Uterus (tissue), 4 donors: ENCODE measurements around the gene STK33. TPM values are rescaled to one million over a fixed set of nuclear protein-coding genes. Genes with fewer than 3 reads are reported as not detected.

ENCODE experiments used
- DNase-seq, 2 donors: peaks; one replicate each; pipeline ENCODE4 v3.0.0-alpha.2; 2019 to 2020
- H3K27ac ChIP-seq, 2 donors: fragments of 200-600 bp; sonication (generic); 1 replicate in 1 of 2; 2 replicates in 1 of 2; pipeline ENCODE4 v1.5.1; 2016 to 2018
- H3K27me3 ChIP-seq, 2 donors: fragments of 200-600 bp; sonication (generic); one replicate each; pipeline ENCODE4 v1.5.1; 2018 to 2019; ENCODE audit warnings: control low read depth in 1 of 2
- H3K36me3 ChIP-seq, 2 donors: fragments of 200-600 bp; sonication (generic); one replicate each; pipeline ENCODE4 v1.5.1; 2019; ENCODE audit warnings: control low read depth in 1 of 2
- H3K4me1 ChIP-seq, 2 donors: fragments of 200-600 bp; sonication (generic); one replicate each; pipeline ENCODE4 v1.5.1; 2018 to 2019; ENCODE audit warnings: control low read depth in 1 of 2
- H3K4me3 ChIP-seq, 2 donors: fragments of 200-600 bp; sonication (generic); 1 replicate in 1 of 2; 2 replicates in 1 of 2; pipeline ENCODE4 v1.5.1; 2018 to 2019; ENCODE audit warnings: mild to moderate bottlenecking in 1 of 2
- H3K9me3 ChIP-seq, 2 donors: fragments of 200-600 bp; sonication (generic); one replicate each; pipeline ENCODE4 v1.5.1; 2019; ENCODE audit warnings: control low read depth in 1 of 2
- POLR2A ChIP-seq, 2 donors: fragments of 450-650 bp; IDR thresholded peaks; one replicate each; pipeline ENCODE4 v1.6.1; 2016; ENCODE audit warnings: antibody characterized with exemption in 2 of 2, mild to moderate bottlenecking in 1 of 2, moderate library complexity in 1 of 2
- intact Hi-C: fragments of 100-400 bp; cut with DNase I; formaldehyde crosslinking; loops from one replicate; pipeline ENCODE4 v1.15.1; 2023; ENCODE audit warnings: low total_unique reads
- total RNA-seq, 4 donors: library from RNA; depleted of rRNA in 3 of 4; stranded (reverse); fragments of >200 nt in 3 of 4; gene quantifications; one replicate each; pipeline versions ENCODE4 v1.1.0 to v1.2.4, GENCODE V29; 2014 to 2023
- TF ChIP-seq, protein P1 (sequence below), 4 experiments: fragments of 200-600 bp in 2 of 4; fragments of 450-650 bp in 2 of 4; sonication (generic) in 2 of 4; IDR thresholded peaks; one replicate each; pipeline ENCODE4 v1.5.1; 2016 to 2019; ENCODE audit warnings: antibody characterized with exemption in 4 of 4, mild to moderate bottlenecking in 2 of 4, moderate library complexity in 1 of 4
- donor health status: DM: yes; HTN: yes; CAD: no.

STK33 gene
- total RNA-seq, 4 donors from 2014 or later = 12.4 to 30.7 (median 30.2) TPM

GRCh38 chr11:8532475-8532874 is 61.6 kb downstream of the STK33 start:
- intact Hi-C loops = no loop called here
- Histone ChIP-seq H3K27ac (no peak overlapping the region), H3K4me3 (no peak overlapping the region), H3K9me3 (no peaks in the 10 kb centered on the region), H3K27me3 (no peaks in the 10 kb centered on the region), H3K36me3 (no peaks in the 10 kb centered on the region), H3K4me1 (no peaks in the 10 kb centered on the region)
- DNase-seq = no peak
- TF ChIP-seq POLR2A (IDR thresholded peaks at IDR 0.05) = no peak
- TF ChIP-seq, protein P1, sequence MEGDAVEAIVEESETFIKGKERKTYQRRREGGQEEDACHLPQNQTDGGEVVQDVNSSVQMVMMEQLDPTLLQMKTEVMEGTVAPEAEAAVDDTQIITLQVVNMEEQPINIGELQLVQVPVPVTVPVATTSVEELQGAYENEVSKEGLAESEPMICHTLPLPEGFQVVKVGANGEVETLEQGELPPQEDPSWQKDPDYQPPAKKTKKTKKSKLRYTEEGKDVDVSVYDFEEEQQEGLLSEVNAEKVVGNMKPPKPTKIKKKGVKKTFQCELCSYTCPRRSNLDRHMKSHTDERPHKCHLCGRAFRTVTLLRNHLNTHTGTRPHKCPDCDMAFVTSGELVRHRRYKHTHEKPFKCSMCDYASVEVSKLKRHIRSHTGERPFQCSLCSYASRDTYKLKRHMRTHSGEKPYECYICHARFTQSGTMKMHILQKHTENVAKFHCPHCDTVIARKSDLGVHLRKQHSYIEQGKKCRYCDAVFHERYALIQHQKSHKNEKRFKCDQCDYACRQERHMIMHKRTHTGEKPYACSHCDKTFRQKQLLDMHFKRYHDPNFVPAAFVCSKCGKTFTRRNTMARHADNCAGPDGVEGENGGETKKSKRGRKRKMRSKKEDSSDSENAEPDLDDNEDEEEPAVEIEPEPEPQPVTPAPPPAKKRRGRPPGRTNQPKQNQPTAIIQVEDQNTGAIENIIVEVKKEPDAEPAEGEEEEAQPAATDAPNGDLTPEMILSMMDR (IDR thresholded peaks at IDR 0.05) = no peak

DNA sequence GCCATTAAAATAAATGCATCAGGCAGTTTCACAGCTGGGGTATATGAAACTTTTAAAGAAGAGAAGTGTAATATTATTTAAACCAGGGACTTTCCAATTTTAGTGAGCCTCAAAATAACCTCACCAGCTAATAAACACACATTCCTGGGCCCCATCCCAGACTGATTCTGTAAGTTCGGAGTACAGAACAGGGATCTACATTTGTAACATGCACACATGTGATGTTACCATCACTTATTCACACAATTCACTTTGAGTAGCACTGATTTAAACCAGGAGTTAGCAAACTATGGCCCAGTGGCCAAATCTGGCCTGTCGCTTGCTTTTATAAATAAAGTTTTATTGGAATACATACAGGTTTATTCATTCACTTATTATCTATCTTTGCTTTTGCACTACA is 62.0 kb downstream of the STK33 start:
- Histone ChIP-seq H3K27ac (no peak overlapping the region), H3K4me1 (no peaks in the 10 kb centered on the region), H3K36me3 (no peaks in the 10 kb centered on the region), H3K9me3 (no peaks in the 10 kb centered on the region), H3K4me3 (no peak overlapping the region), H3K27me3 (no peaks in the 10 kb centered on the region)
- DNase-seq = no peak
- TF ChIP-seq, protein P1 (IDR thresholded peaks at IDR 0.05) = no peak
- TF ChIP-seq POLR2A (IDR thresholded peaks at IDR 0.05) = no peak
- intact Hi-C loops = no loop called here

- Histone ChIP-seq H3K9me3 (no peaks in the 10 kb centered on the region), H3K36me3 (no peaks in the 10 kb centered on the region), H3K4me1 (no peaks in the 10 kb centered on the region), H3K27me3 (no peaks in the 10 kb centered on the region), H3K4me3 (no peak overlapping the region), H3K27ac (no peak overlapping the region)
- DNase-seq = no peak
- no peak for TF ChIP-seq POLR2A (IDR thresholded peaks at IDR 0.05)
- TF ChIP-seq, protein P1 (IDR thresholded peaks at IDR 0.05) = no peak
- intact Hi-C loops = no loop called here
Measured at GRCh38 chr11:8531312-8531711, 62.7 kb downstream of the STK33 start.

- intact Hi-C loops = no loop called here
- TF ChIP-seq POLR2A (IDR thresholded peaks at IDR 0.05) = no peak
- TF ChIP-seq, protein P1 (IDR thresholded peaks at IDR 0.05) = no peak
- DNase-seq = no peak
- Histone ChIP-seq H3K27ac (no peak overlapping the region), H3K36me3 (no peaks in the 10 kb centered on the region), H3K4me1 (no peaks in the 10 kb centered on the region), H3K27me3 (no peaks in the 10 kb centered on the region), H3K9me3 (no peaks in the 10 kb centered on the region), H3K4me3 (no peak overlapping the region)
Measured at GRCh38 chr11:8527939-8528338, 66.1 kb downstream of the STK33 start.

- DNase-seq = no peak
- H3K4me1 ChIP-seq = no peaks in the 10 kb centered on the region
- no peak for TF ChIP-seq POLR2A (IDR thresholded peaks at IDR 0.05)
- TF ChIP-seq, protein P1 (IDR thresholded peaks at IDR 0.05) = no peak
- no peaks in the 10 kb centered on the region for H3K9me3 ChIP-seq
- intact Hi-C loops = no loop called here
- no peaks in the 10 kb centered on the region for H3K36me3 ChIP-seq
- no peak overlapping the region for H3K4me3 ChIP-seq
- no peaks in the 10 kb centered on the region for H3K27me3 ChIP-seq
- H3K27ac ChIP-seq = no peak overlapping the region
Measured at GRCh38 chr11:8523396-8523795, 70.6 kb downstream of the STK33 start.
